Posterior vena cava (tissue), 2 donors: ENCODE data around the gene ARNT2. TPM values are rescaled to one million over a fixed set of nuclear protein-coding genes. Genes with fewer than 3 reads are reported as not detected.

Experiments
- DNase-seq: peaks from one replicate; pipeline ENCODE4 v3.0.0-alpha.2; 2020; ENCODE audit warnings: low spot score
- intact Hi-C, 2 donors: fragments of 100-400 bp; cut with DNase I; formaldehyde crosslinking; loops; one replicate each; pipeline versions ENCODE4 v1.14.1 to v1.14.2; 2022 to 2023
- total RNA-seq, 2 donors: library from RNA; stranded (reverse); fragmentation: NEBNext Ultra II Directional; extraction: Animal tissue kit (Norgen Biotek cat#: 25700); gene quantifications; one replicate each; pipeline ENCODE4 v1.2.1, GENCODE V29; 2021
- donor health status: DM: yes; HTN: yes; CAD: no.
- donor health status: DM: yes; HTN: yes; CAD: no.

ARNT2 gene
- total RNA-seq, 2 donors from 2014 or later: 3.7 to 10.1 TPM

DNA sequence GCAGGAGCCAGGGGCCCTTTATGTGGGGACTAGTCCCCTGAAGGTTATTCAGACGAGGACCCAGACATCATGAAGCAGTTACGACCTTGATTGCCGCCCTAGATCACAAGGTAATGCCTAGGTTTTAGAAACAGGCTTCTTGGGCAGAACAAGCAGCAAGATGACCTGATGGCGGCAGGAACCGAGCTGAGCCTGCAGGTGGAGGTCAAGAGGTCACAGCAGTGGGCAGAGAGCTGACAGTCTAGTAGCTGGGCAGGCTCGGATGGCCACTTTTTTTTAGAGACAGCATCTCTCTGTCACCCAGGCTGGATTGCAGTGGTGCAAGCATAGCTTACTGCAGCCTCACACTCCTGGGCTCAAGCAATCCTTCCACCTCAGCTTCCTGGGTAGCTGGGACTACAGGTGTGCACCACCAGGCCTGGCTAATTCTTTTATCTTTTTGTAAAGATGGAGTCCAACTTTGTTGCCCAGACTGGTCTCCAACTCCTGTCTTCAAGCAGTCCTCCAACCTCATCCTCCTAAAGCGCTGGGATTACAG is 207.4 kb downstream of the ARNT2 start:
- intact Hi-C loops: no loop called here
- no peak for DNase-seq

DNA sequence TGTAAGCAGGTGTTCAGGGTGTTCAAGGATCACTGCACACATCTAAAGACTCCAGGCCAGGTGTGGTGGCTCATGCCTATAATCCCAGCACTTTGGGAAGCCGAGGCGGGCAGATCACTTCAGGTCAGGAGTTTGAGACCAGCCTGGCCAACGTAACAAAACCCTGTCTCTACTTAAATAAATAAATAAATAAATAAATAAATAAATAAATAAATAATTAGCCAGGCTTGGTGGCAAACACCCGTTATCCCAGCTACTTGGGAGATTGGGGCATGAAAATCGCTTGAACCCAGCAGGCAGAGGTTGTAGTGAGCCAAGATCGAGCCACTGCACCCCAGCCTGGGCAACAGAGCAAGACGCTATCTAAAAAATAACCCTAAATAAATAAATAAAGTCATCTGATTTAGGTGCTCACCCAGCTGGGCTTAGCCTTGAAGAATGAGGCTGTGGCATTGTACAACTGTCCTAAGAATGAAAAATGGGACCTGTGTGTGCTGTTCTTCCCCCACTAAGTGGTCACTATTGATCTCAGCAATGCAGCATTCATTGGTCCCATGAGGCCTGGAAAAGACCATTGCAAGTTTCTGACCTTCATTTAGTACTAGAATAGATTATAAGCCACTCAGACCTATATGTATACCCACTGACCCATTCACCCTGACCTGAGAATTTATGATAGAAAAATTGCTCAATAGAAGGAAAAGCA is 208.1 kb downstream of the ARNT2 start:
- intact Hi-C loops: no loop called here
- DNase-seq: no peak

GRCh38 chr15:80613762-80614365 is 209.7 kb downstream of the ARNT2 start:
- no peak for DNase-seq
- intact Hi-C loops: no loop called here

DNA sequence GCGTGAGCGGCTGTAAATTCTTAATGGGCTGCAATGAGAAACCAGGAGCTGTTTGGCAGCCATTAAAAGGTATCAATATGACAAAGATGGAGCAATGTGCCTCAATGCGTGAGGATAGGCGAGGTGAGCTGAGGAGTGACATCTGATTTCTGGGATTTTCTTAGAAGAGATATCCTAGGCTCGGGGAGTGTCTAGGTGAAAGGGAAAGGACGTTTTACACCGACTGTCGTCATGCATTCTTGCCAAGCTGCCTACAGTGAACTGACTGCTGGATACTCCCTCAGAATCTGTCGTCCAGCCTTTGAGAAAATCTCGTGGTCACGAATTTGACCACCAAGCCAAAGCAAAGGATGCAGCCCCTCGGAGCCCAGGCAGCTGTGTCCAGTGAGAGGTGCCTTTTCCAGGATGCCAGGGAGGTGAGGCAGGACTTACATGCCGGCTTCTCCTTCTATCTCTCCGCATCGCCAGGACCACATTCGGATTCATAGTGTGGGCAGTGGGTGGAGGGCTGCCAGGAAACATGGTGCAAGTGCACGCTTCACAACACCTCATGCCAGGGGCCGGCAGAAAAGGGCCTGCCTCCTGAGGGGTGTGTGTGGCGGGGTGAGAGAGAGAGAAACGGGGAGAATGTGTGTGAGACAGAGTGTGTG is 210.7 kb downstream of the ARNT2 start:
- DNase-seq: no peak
- intact Hi-C loops: no loop called here

- DNase-seq: no peak
- intact Hi-C loops: no loop called here
Measured at GRCh38 chr15:80615361-80615736, 211.2 kb downstream of the ARNT2 start.

DNA sequence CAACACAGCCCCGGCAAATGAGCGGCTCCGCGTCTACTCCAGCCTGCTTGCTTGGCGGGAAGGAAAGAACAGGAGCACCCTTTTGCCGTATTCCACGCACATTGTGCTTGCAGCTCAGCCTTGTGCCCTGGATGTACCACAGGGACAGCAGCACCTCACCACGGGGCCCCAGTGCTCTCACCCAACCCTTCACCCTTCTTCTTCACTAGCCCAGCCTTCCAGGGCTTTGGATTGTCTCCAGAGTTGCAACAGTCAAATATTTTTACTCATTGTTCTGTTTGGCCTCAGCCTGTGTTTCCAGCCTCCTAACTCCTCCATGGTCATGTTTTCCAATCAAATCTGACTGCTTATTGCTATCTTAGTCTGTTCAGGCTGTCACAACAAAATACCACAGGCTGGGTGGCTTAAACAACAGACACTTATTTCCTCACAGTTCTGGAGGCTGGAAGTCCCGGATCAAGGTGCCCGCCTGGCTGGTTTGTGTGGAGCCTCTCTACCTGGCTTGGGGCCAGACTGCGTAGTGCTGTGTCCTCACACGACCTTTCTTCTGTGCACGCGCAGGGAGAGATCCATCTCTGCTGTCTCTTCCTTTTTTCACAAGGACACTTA is 211.7 kb downstream of the ARNT2 start:
- intact Hi-C loops: no loop called here
- no peak for DNase-seq

DNA sequence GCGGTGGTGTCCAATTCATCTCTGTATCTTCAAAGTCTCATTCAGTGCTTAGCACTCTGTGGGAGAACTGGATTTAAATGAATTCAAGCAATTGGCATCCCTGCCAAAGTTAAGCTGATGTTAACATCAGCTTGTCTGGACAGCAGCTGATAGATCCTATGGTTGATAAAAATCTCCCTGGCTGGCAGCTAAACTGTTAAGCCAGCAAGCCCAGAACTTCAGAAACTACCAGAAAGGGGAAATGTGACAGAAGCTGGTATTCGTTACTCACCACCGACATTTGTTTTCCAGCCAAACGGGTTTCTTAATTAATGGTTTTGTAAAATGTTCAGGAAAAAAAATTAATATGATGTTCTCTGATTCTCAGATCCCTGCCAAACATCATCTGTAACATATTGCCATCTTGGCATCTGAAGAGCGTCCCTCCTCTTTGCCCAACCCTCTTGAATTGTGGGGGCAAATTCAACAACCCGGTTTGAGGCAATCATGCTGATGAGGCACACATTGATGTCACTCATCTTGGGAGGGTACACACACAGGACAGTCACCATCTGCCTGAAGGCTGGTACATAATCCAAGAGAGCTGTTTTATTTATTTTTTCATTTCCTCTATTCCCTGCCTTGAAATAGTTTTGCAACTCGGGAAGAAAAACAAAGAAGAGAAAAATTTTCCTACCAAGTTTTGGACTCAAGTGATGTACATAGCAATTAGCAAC is 214.7 kb downstream of the ARNT2 start:
- intact Hi-C loops: no loop called here
- DNase-seq: no peak

DNA sequence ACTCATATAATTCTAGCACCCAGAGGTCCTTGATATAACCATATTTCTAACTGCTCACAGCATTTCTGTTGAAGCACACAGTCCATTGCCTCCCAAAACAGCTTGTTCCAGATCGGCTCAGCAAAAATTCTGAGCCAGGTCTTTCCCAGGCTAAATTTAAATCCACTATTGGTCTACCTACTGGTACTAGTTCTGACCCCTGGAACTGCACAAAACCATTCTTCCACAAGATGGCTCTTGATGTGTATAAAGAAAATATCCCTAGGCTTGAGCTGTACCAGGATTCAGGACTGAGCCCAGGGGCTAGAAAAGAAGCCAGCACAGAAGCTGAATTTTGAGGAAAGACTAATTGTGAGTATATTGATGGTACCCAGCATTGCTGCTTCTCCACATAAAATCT is 215.5 kb downstream of the ARNT2 start:
- DNase-seq: no peak

DNA sequence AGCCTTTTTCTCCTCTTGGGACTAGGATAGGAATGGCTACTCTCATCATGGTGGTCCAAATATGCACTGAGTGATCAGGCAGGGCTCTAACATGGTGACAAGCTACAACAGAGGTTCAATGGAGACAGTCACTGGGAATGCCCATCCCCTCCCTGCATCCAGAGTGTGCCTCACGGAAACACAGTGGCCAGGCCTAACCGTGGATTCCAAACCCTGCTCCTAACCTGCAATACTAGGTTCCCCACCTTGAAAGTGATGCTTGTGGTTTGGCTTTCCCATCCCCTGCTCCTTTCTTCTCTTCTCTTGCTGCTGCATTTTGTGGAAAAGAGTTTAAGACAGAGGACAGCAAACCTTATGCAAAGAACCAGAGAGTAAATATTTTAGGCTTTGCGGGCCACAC is 216.0 kb downstream of the ARNT2 start:
- DNase-seq: no peak
- intact Hi-C loops: loop anchor here in 1 of 2 donors (10.0 kb wide), 1 partner anchor 155 kb away; the partner anchor contains the start of gene CEMIP

More for the DNA sequence above, 215.5 kb downstream of the ARNT2 start:
- intact Hi-C loops: loop anchor here in 1 of 2 donors (10.0 kb wide), 1 partner anchor 155 kb away; the partner anchor contains the start of gene CEMIP

- DNase-seq: no peak
- intact Hi-C loops: loop anchor here in 1 of 2 donors (10.0 kb wide), 1 partner anchor 154 kb away; the partner anchor contains the start of gene CEMIP
Measured at GRCh38 chr15:80620931-80621330, 216.7 kb downstream of the ARNT2 start.

DNA sequence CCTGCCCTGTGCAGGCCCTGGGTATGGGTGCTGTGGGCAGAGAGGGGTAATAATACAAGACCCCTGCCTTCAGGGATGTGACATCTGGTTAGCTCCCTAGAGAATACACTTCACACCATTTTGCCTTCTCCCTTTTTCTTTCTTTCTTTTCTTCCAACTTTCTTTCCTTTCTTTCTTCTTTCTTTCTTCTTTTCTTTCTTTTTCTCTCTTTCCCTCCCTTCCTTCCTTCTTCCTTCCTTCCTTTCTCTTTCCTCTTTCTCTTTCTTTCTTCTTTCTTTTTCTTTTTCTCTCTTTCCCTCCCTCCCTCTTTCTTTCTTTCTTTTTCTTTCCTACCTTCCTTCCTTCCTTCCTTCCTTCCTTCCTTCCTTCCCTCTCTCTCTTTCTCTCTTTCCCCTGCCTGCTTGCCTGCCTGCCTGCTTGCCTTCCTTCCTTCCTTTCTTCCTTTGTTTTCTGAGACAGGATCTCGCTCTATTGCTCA is 222.5 kb downstream of the ARNT2 start:
- intact Hi-C loops: loop anchor here in 1 of 2 donors (10.0 kb wide), 1 partner anchor 148 kb away; the partner anchor contains the start of gene CEMIP
- DNase-seq: no peak

GRCh38 chr15:80629355-80629754 is 225.2 kb downstream of the ARNT2 start:
- no peak for DNase-seq
- intact Hi-C loops: loop anchor here in 1 of 2 donors (10.0 kb wide), 1 partner anchor 145 kb away; the partner anchor contains the start of gene CEMIP

GRCh38 chr15:80630981-80631380 is 226.8 kb downstream of the ARNT2 start:
- intact Hi-C loops: no loop called here
- no peak for DNase-seq

DNA sequence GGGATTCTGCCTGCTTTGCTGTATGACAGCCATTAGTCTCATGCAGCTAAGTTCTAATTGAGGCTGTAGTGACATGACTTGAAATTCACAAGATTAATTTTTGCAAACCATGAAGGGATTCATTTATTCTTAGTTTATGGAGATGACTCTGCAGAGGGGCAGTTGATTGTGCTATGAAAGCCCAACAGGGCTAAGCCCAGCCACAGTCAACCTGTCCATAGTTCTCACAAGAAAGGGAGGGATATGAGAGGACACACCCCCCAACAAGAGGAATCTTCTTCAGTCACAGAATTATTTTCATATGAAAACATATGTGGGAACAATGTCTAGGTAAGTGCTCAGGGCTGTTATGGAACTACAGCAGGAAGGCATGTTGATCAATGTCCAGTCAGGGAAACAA is 229.0 kb downstream of the ARNT2 start:
- intact Hi-C loops: no loop called here
- no peak for DNase-seq

GRCh38 chr15:80635953-80636352 is 231.8 kb downstream of the ARNT2 start:
- intact Hi-C loops: no loop called here
- DNase-seq: no peak

GRCh38 chr15:80636675-80637074 is 232.5 kb downstream of the ARNT2 start:
- intact Hi-C loops: no loop called here
- no peak for DNase-seq

DNA sequence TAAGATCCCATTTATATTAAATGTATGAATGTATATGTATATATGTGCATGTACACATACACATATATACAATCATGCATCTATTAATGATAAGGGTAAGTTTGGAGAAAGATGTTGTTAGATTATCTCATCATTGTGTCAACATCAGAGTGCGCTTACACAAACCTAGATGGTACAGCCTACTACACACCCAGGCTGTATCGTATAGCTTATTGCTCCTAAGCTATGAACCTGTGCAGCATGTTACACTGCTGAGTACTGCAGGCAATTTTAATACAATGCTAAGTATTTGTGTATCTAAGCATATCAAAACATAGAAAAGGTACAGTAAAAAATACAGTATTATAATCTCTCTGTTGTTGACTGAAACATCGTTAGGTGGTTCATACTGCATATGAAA is 233.6 kb downstream of the ARNT2 start:
- no peak for DNase-seq
- intact Hi-C loops: no loop called here

DNA sequence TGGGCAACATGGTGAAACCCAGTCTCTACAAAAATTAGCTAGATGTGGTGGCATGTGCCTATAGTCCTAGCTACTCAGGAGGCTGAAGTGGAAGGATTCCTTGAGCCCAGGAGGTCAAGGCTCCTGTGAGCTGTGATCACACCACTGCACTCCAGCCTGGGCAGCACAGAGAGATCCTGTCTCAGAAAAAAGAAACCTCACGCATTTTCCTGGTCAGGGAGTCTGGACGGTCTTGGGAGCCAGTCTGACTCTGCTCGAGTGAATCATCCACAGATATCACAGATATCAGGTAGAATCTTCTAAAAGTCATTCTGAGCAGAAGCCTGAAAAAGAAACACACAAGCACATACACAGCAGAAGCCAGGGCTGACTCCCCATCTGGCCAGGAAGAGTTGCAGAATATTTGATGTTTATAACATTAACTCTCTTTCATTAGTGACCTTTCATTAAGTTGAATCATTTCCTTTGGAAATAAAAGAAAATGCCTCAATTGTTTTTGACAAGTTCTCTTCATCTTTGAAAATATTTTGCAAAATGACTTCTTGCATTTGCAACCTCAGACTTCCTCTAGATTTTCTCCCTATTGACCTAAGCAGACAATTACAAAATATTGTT is 234.5 kb downstream of the ARNT2 start:
- intact Hi-C loops: no loop called here
- DNase-seq: no peak

DNA sequence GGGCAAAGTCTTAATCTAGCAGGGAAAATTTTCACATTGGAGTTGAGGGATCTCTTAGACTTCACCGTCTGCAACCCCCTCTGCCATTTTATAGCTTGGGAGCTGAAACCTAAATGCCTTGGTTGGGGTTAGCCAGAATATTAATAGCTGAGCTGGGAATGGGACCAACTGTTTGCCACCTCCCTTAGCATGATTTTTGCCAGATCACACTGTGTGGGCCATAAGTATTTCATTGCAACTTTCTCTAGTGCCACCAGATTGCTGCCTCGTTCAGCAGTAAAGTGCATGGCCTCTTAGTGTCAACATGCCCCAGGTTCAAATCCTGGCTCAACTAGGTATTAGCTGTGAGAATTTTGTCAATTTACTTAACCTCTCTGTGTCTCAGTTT is 235.0 kb downstream of the ARNT2 start:
- DNase-seq: no peak
- intact Hi-C loops: no loop called here
